ENCODE measurements around the gene PURA.

DNA sequence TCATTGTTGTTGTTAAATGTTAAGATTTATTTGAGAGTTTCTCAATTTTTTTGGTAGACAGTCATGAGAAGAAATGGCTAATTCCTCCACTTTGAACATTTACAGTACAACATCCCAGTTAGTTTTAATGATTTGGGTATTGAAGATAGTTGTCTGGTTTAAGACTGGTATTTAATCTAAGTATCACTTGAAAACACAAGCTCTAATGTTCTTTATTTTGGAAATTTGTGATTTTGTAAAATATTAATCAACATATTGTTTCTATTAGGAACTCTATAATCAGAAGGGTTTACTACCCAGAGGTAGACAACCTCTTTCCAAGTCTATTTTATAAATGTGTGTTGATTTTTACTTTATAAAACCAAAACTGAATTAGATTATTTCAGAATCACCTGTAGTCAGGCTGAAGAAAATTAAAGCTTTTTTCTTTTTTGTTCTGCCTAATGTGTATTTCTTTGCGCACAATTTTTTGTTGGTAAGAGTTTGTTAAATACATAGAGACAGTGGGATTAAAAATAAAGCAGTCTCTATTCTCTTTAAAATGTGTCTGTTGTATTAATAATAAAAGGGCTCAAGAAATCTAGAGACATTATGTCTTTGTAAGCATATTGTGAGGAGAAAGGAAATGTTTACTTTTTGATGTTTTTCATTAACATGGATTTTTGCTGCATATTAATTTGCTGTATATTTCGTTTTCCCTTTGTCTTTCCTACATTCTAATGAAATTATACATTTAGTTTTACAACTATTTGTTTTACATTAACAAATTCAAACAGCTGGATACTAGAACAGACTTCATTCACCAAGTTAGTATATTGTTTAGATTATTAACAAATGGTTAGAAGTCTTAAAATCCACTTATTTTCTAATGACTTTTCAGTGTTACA lies 3.9 kb upstream of the PURA start:
- TF ChIP-seq, protein P1, sequence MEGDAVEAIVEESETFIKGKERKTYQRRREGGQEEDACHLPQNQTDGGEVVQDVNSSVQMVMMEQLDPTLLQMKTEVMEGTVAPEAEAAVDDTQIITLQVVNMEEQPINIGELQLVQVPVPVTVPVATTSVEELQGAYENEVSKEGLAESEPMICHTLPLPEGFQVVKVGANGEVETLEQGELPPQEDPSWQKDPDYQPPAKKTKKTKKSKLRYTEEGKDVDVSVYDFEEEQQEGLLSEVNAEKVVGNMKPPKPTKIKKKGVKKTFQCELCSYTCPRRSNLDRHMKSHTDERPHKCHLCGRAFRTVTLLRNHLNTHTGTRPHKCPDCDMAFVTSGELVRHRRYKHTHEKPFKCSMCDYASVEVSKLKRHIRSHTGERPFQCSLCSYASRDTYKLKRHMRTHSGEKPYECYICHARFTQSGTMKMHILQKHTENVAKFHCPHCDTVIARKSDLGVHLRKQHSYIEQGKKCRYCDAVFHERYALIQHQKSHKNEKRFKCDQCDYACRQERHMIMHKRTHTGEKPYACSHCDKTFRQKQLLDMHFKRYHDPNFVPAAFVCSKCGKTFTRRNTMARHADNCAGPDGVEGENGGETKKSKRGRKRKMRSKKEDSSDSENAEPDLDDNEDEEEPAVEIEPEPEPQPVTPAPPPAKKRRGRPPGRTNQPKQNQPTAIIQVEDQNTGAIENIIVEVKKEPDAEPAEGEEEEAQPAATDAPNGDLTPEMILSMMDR (IDR thresholded peaks at IDR 0.05): no peak
- no peak for TF ChIP-seq POLR2A (IDR thresholded peaks at IDR 0.05)

Measured in thyroid gland (tissue), 4 donors.